ENCODE results near the gene SEMA3A. TPM values are rescaled to one million over a fixed set of nuclear protein-coding genes. Genes with fewer than 3 reads are reported as not detected.

SEMA3A gene
- total and polyA plus RNA-seq, 2 of the 13 experiments (the other 11 are each of a cell fraction or from before 2014, with no cell fraction given) = 0.29 to 1.2 TPM

GRCh38 chr7:84149573-84149972, 45.0 kb downstream of the SEMA3A start:
- H3K79me2 ChIP-seq (ENCODE audit: insufficient read depth, low read length) = no peaks in the 10 kb centered on the region
- no peak overlapping the region for H3K27ac ChIP-seq (ENCODE audit: extremely low read length, insufficient read depth, low read length)
- ATAC-seq = no peak
- H3K4me3 ChIP-seq (replicated peaks in 1 of 3; ENCODE audit: insufficient read depth in 1 of 3, low read depth in 2 of 3, low read length in 3 of 3) = no peak overlapping the region
- H3K27me3 ChIP-seq (ENCODE audit: control insufficient read depth in 1 of 2, insufficient read depth in 2 of 2, low read length in 2 of 2) = no peaks in the 10 kb centered on the region
- no peaks in the 10 kb centered on the region for H3K4me1 ChIP-seq (ENCODE audit: insufficient read depth, low read length)
- ChIA-PET CTCF (ENCODE audit: low intra/inter-chr PET ratio, low total read pairs) (no interaction called here), POLR2A (no interaction called here)
- H2AFZ ChIP-seq (ENCODE audit: low read length) = no peak overlapping the region
- no peak for TF ChIP-seq NFE2L1 (CRISPR knock-in tag; IDR thresholded peaks at IDR 0.05; ENCODE audit: borderline replicate concordance)
- TF ChIP-seq ZNF562 (CRISPR knock-in tag; IDR thresholded peaks at IDR 0.05; ENCODE audit: borderline replicate concordance) = no peak
- TF ChIP-seq ZNF691 (CRISPR knock-in tag; IDR thresholded peaks at IDR 0.05; ENCODE audit: borderline replicate concordance, low read depth) = no peak
- TF ChIP-seq CBFB (CRISPR knock-in tag; IDR thresholded peaks at IDR 0.05) = no peak
- TF ChIP-seq ARNT2 (CRISPR knock-in tag; IDR thresholded peaks at IDR 0.05; ENCODE audit: low read depth) = no peak
- TF ChIP-seq SYNCRIP (IDR thresholded peaks at IDR 0.05; ENCODE audit: insufficient read depth, low read depth, low read length) = no peak
- no peak for TF ChIP-seq ZMYM3 (CRISPR knock-in tag; IDR thresholded peaks at IDR 0.05)
- TF ChIP-seq HIVEP1 (CRISPR knock-in tag; IDR thresholded peaks at IDR 0.05) = no peak
- TF ChIP-seq NPAS2 (CRISPR knock-in tag; IDR thresholded peaks at IDR 0.05; ENCODE audit: borderline replicate concordance) = no peak
- no peak for TF ChIP-seq RFXANK (CRISPR knock-in tag; IDR thresholded peaks at IDR 0.05)
- no peak for TF ChIP-seq RFXAP (CRISPR knock-in tag; IDR thresholded peaks at IDR 0.05; ENCODE audit: borderline replicate concordance)
- TF ChIP-seq PPARG (CRISPR knock-in tag; conservative IDR thresholded peaks at IDR 0.05) = no peak
- TF ChIP-seq, protein P1, sequence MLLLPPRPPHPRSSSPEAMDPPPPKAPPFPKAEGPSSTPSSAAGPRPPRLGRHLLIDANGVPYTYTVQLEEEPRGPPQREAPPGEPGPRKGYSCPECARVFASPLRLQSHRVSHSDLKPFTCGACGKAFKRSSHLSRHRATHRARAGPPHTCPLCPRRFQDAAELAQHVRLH (CRISPR knock-in tag; IDR thresholded peaks at IDR 0.05; ENCODE audit: borderline replicate concordance, low read depth) = no peak
- TF ChIP-seq ZBTB14 (CRISPR knock-in tag; IDR thresholded peaks at IDR 0.05) = no peak
- TF ChIP-seq, protein P2, sequence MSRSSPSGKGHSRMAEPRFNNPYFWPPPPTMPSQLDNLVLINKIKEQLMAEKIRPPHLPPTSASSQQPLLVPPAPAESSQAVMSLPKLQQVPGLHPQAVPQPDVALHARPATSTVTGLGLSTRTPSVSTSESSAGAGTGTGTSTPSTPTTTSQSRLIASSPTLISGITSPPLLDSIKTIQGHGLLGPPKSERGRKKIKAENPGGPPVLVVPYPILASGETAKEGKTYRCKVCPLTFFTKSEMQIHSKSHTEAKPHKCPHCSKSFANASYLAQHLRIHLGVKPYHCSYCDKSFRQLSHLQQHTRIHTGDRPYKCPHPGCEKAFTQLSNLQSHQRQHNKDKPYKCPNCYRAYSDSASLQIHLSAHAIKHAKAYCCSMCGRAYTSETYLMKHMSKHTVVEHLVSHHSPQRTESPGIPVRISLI (CRISPR knock-in tag; IDR thresholded peaks at IDR 0.05; ENCODE audit: borderline replicate concordance) = no peak
- TF ChIP-seq, protein P3, sequence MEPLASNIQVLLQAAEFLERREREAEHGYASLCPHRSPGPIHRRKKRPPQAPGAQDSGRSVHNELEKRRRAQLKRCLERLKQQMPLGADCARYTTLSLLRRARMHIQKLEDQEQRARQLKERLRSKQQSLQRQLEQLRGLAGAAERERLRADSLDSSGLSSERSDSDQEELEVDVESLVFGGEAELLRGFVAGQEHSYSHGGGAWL (CRISPR knock-in tag; IDR thresholded peaks at IDR 0.05) = no peak
- no peak for TF ChIP-seq ZNF224 (CRISPR knock-in tag; IDR thresholded peaks at IDR 0.05)
- H3K9me3 ChIP-seq (ENCODE audit: low read length) = no peaks in the 10 kb centered on the region
- H3K9ac ChIP-seq (ENCODE audit: insufficient read depth, low read depth, low read length) = no peak overlapping the region
- DNase-seq (ENCODE audit: low spot score) = no peak
- H4K20me1 ChIP-seq (ENCODE audit: insufficient read depth, low read length) = no peaks in the 10 kb centered on the region
- FAIRE-seq = no peak
- intact Hi-C loops (cut with micrococcal nuclease; ENCODE audit: unreplicated experiment) = no loop called here
- in situ Hi-C loops (cut with HindIII; ENCODE audit: extremely low pct_ligation_motif_present, low pct_unique_long_range_greater_than_20kb) = no loop called here
- no TSS peak for BruUV-seq (replicated peaks)
- H3K36me3 ChIP-seq (replicated peaks in 1 of 2; ENCODE audit: control insufficient read depth in 1 of 2, insufficient read depth in 2 of 2, low read length in 2 of 2) = no peaks in the 10 kb centered on the region
- 27% methylated on average over 3 of the region's 3 CpGs for WGBS (ENCODE audit: low lambda C conversion rate)
- H3K4me2 ChIP-seq (ENCODE audit: low read depth, low read length) = no peak overlapping the region
